GM19043 (cell line): ENCODE data around the gene TXLNB.

Source experiments
- ATAC-seq: cut with Tn5 transposase; IDR thresholded peaks from one replicate; pipeline ENCODE4 v1.9.1; 2021; ENCODE audit warnings: low read depth; ENCODE audit not compliant: unreplicated experiment

The TXLNB gene

DNA sequence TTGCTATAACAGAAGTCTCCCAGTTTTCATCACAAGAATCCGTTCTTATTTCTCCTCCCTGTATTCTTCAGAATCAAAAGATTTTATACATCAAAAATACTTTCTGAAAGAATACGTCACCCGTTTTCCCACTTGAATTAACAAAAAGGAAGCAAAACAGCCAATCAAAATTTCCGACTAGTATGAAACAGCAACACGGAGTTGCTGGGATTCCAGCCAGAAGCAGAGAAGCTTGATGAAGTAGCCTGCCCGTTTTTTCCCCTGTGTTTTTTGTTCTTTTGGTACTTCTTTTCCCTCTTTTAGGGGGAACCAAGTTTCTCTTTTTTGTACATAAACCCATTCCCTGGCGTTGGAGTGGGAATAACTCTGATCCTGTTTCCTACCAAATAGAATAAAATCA is 14.6 kb downstream of the TXLNB start:
- no peak for ATAC-seq

GRCh38 chr6:139275279-139276055 is 16.3 kb downstream of the TXLNB start:
- no peak for ATAC-seq

DNA sequence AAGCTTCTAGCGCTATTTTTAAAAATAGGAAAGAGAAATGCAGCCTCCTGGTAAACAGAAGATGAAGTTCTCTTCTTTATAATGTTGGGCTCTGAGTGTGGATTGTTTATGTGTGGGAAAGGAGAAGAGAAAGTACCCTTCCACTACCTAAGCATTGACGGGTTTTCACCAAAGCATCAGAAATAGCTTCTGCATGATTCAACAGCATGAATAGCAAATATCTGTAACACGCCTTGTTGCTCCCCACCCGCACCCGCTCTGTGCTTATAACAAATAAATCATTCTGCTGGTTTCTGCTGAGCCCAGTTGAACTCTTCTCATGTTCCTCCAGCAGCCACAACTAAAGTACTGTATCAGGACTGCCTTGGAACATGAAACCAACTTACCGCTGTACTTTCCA is 20.7 kb downstream of the TXLNB start:
- peak; percentile 85 for ATAC-seq

DNA sequence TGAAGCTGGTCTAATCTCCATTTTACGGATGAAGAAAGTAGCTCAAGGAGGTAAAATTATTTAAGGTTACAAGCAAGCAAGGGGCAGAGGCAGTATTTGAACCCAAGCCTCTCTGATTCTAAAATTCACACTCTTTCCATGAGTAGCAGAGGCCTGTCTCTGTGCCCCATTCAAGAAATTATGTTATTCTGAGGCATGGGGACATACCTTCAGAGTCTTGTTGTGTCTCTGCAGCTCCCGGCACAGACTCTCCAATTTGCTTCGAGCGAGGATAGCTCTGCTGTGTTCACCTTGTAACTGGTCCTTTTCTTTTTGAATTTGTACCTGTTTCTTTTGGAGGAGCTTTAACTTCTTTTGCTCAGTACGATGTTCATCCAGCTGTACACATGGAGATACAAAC is 21.5 kb downstream of the TXLNB start:
- ATAC-seq = no peak

GRCh38 chr6:139265512-139266190 is 26.1 kb downstream of the TXLNB start:
- no peak for ATAC-seq

GRCh38 chr6:139262519-139263300 is 29.1 kb downstream of the TXLNB start:
- peak; percentile 92 for ATAC-seq

GRCh38 chr6:139257821-139258398 is 33.9 kb downstream of the TXLNB start:
- peak; percentile 32 for ATAC-seq

DNA sequence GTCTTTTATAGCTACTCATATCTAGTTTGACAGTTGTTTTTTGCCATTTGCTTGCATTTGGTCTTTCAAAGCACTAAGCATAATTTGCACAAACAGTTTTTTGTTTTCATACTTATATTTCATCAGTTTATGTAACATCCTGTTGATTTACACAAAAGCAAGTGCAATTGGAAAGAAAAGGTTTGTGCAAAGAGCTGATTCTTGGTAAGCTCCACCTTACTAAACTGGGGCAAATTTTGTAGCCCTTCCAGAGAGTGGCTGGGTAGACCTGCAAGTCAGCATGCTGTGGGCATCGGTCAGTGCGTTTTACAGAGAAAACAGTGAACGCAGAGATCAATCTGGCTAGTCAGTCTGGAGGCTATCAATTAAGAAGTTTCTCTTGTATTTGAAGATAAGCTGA is 34.5 kb downstream of the TXLNB start:
- ATAC-seq = no peak

- no peak for ATAC-seq
Measured at GRCh38 chr6:139256087-139256486, 35.7 kb downstream of the TXLNB start.

DNA sequence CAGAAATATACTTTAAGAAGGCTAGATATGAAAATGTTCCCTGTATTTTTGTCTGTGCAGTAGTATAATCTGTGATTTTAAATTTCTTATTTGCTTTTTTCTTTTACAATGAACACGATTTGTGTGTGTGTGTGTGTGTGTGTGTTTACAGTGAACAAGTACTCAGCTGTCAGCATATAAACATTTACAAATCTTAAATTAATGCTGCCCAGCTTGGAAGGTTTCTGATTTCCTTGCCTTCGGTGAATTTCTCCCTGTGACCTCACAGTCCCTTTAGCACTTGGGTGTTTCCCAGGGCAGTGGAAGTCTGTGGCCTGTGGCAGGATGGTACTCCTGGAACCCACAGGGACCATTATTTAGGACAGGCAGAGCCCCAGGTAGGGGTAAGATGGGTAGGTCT is 37.6 kb downstream of the TXLNB start:
- no peak for ATAC-seq

DNA sequence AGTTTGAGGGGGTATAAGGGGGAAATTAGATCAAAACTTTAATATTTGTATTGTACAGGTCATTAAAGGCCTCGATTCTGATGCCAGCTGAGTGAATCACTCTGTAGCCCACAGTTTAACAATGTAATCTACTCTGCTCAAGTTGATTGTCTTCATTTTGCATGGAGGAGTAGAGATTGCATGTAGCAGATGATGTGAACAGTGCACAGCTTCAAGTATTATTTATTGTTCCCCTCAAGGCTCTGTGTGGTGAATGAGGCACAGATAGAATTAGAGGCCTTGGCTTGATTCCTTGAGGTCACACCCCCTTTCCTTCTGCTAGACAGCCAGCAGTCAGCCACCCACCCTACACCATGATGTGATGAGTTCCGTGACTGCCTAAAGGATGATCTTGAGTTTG is 38.1 kb downstream of the TXLNB start:
- no peak for ATAC-seq

- ATAC-seq = no peak
Measured at GRCh38 chr6:139251691-139252390, 40.0 kb downstream of the TXLNB start.

DNA sequence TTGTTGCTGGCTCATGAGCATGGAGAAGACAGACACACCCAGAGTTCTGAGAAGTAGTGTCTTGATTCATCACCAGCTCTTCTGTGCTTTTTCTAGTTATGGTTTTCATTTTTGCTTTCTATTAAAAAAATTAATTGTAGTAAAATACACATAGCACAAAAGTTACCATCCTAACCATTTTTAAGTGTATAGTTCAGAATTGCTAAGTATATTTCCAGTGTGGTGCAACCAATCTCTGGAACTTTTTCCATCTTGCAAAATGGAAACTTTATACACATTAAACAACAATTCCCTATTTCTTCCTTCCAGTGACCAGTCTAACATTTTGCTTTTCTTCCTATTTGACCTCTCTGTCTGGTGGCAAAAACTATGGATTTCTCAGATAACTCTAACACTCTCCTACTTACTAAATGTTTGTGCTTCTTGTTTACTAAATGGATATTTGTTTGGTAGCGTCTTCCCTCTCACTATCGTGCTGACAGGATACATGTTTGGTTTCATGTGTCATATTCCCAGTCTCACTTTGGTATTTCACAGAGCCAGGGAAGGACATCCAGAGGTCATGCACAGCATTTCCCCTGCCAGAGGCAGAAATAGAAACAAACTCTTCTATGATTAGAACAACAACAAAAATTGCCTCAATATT is 40.6 kb downstream of the TXLNB start:
- ATAC-seq = peak; percentile 19

- peak; percentile 97 for ATAC-seq
Measured at GRCh38 chr6:139250296-139251044, 41.3 kb downstream of the TXLNB start.

DNA sequence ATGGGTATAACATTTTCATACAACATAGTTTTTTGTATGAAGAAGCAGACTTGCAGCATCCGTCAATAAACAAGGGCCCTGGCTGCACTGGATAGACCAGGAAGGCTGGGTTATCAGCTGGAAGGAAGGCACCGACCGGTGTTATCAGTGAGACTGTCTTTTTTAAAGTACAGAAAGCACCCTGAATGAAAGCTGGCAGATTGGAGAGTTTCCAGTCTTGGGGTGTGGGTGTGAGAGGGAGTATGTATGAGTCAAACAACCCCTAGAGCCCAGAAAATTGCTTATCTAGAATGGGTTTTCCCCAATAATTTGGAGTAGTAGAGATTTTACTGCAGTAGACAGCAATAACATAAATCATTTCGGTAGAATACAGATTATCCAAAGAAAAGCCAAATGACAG is 42.4 kb downstream of the TXLNB start:
- ATAC-seq = no peak

GRCh38 chr6:139248911-139249310 is 42.9 kb downstream of the TXLNB start:
- ATAC-seq = no peak

DNA sequence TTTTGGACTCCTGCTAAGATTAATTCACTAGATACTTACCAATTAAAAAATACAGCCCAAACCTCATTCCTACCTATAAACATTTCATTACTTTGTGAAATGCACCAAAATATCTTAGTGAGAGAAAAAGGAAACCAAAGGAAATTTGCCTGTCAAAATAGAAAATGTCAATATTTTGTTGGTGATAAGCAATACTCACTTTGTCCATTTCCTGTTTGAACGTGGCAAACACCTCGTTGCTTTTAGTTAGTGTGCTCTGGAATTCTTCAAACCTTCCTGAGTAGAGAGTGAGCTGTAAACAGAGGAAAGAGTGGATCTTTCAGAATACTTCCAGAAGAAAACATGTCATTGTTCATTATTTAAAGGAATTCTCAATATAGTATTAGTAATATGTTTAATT is 44.2 kb downstream of the TXLNB start:
- no peak for ATAC-seq

DNA sequence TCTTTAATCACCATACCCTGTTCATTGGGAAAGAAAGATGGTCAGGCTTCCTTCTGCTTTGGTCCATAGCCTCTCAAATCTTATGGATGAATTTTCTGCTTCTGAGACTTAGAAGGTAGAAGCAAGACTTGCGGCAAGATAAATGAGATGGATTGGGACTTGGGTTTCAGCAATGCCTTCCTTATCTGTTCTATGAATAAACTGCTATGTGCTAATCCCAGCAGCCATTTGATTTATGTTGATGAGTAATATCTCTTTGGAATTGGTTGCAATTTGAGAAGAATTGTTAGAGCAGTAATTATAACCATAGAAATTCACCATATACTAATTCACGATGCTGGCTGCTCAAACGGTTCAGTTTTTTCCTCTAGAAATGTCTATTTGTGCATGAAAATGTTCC is 48.3 kb downstream of the TXLNB start:
- no peak for ATAC-seq
